Lung (tissue), 12 donors: Measurements from ENCODE around the gene PTPRE. TPM values are rescaled to one million over a fixed set of nuclear protein-coding genes. Genes with fewer than 3 reads are reported as not detected.

Experiments
- ATAC-seq: fragments of 200-7000 bp; cut with Tn5 transposase; one replicate; pipeline ENCODE4 v1.9.1; 2020; ENCODE audit warnings: moderate number of reproducible peaks; ENCODE audit not compliant: insufficient read depth, low FRiP score
- DNase-seq, 3 donors: peaks; one replicate each; pipeline ENCODE4 v3.0.0-alpha.2; 2013 to 2017
- H3K27ac ChIP-seq, 2 donors: one replicate each; pipeline ENCODE4 v1.5.1; 2013; ENCODE audit warnings: mild to moderate bottlenecking in 2 of 2, moderate library complexity in 2 of 2, control low read depth in 1 of 2, inconsistent platforms in 1 of 2, low read depth in 1 of 2, low read length in 1 of 2
- H3K27me3 ChIP-seq, 3 donors: one replicate each; pipeline ENCODE4 v1.5.1; 2013; ENCODE audit warnings: low read length in 2 of 3; ENCODE audit not compliant: control insufficient read depth in 3 of 3, insufficient read depth in 3 of 3
- H3K36me3 ChIP-seq, 4 donors: one replicate each; pipeline ENCODE4 v1.5.1; 2013; ENCODE audit warnings: low read length in 4 of 4, mild to moderate bottlenecking in 1 of 4, moderate library complexity in 1 of 4; ENCODE audit not compliant: control insufficient read depth in 4 of 4, insufficient read depth in 4 of 4
- H3K4me1 ChIP-seq, 5 donors: one replicate each; pipeline ENCODE4 v1.5.1; 2013; ENCODE audit warnings: low read length in 5 of 5, mild to moderate bottlenecking in 2 of 5, moderate library complexity in 1 of 5; ENCODE audit not compliant: control insufficient read depth in 5 of 5, insufficient read depth in 5 of 5
- H3K4me3 ChIP-seq: one replicate; pipeline ENCODE4 v1.5.1; 2013; ENCODE audit warnings: mild to moderate bottlenecking, control low read depth, moderate library complexity
- H3K9ac ChIP-seq, 2 donors: one replicate each; pipeline ENCODE4 v1.5.1; 2013; ENCODE audit warnings: low read length in 2 of 2, control low read depth in 1 of 2; ENCODE audit not compliant: insufficient read depth in 1 of 2
- H3K9me3 ChIP-seq, 4 donors: one replicate each; pipeline ENCODE4 v1.5.1; 2013; ENCODE audit warnings: low read length in 3 of 4, mild to moderate bottlenecking in 1 of 4, moderate library complexity in 1 of 4; ENCODE audit not compliant: control insufficient read depth in 4 of 4, insufficient read depth in 3 of 4
- WGBS, 2 donors: extraction: QIAGEN DNeasy Blood & Tissue Kit; methylation state at CpG; one replicate each; pipeline ENCODE4 v1.1.7; 2013; 5-methylcytosine and 5-hydroxymethylcytosine counted together
- polyA plus RNA-seq, 2 donors: library from polyadenylated mRNA; stranded (reverse); fragments of 200-250 nt; gene quantifications; one replicate each; pipeline ENCODE4 v1.2.1, GENCODE V29; 2013
- total RNA-seq, 2 donors: library from RNA; depleted of rRNA in 1 of 2; stranded (reverse); fragments of >200 nt in 1 of 2; gene quantifications; one replicate each; pipeline ENCODE4 v1.2.1, GENCODE V29; 2014 to 2021
- TF ChIP-seq, protein P1 (sequence below): IDR thresholded peaks from 2 replicates; pipeline ENCODE4 v1.5.1; 2012; ENCODE audit warnings: mild to moderate bottlenecking; ENCODE audit errors: control extremely low read depth, extremely low read depth
- donor health status: control.
- donor health status: control.
- donor health status: Bipolar disorder and iron deficiency.
- donor health status: healthy.
- donor health status: DM: yes; HTN: yes; CAD: no.

The PTPRE gene
- total and polyA plus RNA-seq, 4 donors = 15.5 to 68.7 (median 36.5) TPM

DNA sequence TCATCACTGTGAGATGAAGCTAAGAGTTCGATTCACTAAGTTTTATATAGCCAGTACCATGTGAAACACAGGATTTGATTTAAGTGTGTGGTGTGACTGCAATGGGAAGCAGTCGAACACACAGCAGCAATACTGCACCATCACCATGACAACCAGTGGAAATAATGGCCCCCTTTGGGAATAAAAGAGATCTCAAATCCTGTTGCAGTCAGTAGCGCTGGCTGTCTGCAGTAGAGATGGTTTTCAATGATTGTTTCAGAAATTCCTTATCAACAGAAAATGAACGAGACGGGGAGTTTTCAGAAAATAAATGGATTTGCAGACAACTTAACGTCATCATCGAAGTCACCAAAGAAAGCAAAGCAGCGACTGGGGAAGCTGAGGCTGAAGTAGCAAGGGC lies 91.0 kb downstream of the PTPRE start:
- TF ChIP-seq, protein P1, sequence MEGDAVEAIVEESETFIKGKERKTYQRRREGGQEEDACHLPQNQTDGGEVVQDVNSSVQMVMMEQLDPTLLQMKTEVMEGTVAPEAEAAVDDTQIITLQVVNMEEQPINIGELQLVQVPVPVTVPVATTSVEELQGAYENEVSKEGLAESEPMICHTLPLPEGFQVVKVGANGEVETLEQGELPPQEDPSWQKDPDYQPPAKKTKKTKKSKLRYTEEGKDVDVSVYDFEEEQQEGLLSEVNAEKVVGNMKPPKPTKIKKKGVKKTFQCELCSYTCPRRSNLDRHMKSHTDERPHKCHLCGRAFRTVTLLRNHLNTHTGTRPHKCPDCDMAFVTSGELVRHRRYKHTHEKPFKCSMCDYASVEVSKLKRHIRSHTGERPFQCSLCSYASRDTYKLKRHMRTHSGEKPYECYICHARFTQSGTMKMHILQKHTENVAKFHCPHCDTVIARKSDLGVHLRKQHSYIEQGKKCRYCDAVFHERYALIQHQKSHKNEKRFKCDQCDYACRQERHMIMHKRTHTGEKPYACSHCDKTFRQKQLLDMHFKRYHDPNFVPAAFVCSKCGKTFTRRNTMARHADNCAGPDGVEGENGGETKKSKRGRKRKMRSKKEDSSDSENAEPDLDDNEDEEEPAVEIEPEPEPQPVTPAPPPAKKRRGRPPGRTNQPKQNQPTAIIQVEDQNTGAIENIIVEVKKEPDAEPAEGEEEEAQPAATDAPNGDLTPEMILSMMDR = no peak
- no peak for ATAC-seq
- peaks cover 3 to 12% (median 8%) of the 10 kb centered on the region in 5 donors for H3K4me1 ChIP-seq
- no peak overlapping the region for H3K9ac ChIP-seq
- H3K4me3 ChIP-seq = no peak overlapping the region
- WGBS, 2 donors = 81 to 83% methylated on average over 8 of the region's 8 CpGs
- H3K27ac ChIP-seq = no peak overlapping the region
- H3K36me3 ChIP-seq = no peaks in the 10 kb centered on the region
- no peaks in the 10 kb centered on the region for H3K9me3 ChIP-seq
- H3K27me3 ChIP-seq = peaks cover 0 to 7% (median 0%) of the 10 kb centered on the region in 3 donors
- peak in 2 of 3 donors; percentile 56 to 64 for DNase-seq

DNA sequence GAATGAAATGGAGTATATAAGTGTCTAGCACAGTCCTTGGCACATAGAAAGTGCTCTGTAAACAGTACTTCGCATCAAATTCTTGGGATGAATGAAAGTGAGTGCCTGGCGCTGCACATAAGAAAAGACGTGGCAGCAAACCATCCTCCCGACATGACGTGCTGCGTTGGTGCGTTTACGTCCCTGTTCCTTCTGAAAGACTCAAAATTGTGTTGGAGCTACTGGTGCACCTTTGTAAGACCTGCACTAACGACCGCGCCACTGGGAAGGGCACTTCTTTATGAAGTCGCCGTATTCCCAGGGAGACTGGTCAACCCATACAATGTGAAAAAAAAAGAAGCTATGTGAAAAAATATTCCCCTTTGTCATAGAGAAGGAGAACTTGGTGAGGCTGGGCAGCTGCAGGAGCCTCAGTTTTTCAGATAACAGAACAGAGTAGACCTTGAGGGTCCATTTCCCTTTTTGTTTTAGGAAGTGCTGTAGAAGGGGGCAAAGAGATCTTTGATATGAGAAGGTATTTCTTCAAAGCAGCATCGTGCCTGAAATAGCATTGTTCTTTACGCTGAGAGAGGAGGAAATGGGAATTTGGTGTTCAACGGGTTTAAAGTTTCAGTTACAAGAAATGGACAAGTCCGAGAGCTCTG lies 91.7 kb downstream of the PTPRE start:
- Histone ChIP-seq H3K27ac (no peak overlapping the region), H3K36me3 (no peaks in the 10 kb centered on the region), H3K4me1 (peaks cover 3 to 12% (median 8%) of the 10 kb centered on the region in 5 donors), H3K4me3 (no peak overlapping the region), H3K9me3 (no peaks in the 10 kb centered on the region), H3K27me3 (peaks cover 0 to 7% (median 0%) of the 10 kb centered on the region in 3 donors), H3K9ac (no peak overlapping the region)
- no peak for ATAC-seq
- DNase-seq = no peak
- TF ChIP-seq, protein P1 = no peak
- WGBS, 2 donors = 74 to 78% methylated on average over 17 of the region's 17 CpGs

DNA sequence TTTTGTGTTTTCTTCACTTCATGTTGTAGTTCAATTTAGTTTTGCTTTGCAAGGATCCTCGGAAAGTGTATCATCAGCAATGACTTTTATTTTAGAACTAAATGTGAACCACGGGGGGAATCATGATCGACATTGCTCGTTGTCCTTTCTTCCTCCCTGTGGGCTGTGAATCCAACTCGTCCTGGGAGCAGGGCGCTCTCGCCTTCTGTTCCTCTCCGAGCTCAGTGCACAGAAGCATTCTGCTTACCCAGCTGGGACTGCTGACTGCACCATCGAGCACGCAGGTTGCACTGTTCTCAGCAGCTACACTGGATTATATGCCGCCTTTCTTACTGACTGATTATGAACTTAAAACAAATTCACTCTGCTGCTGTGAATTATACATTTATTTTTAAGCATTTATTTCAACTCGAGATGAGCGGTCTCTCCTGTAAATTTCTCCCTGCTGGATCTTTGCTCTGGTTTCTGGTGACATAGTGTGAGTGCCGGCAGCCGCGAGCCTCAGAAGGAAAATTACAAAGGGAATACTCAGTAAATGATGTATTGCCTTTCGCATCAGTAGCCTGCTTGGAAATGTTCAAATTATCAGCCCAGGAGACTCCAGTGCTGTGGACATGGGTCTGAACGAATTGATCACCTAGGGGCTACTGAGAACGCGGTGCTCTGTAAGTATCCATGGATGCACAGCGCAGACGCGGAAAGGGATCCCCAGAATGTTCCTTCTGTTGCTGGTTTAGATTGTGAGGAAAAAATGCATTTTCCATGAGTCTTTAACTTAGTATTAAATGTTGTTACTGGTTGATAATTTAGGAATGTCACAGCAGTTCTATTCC lies 92.6 kb downstream of the PTPRE start:
- no peaks in the 10 kb centered on the region for H3K36me3 ChIP-seq
- peaks cover 4 to 12% (median 8%) of the 10 kb centered on the region in 5 donors for H3K4me1 ChIP-seq
- ATAC-seq (no peak), DNase-seq (no peak)
- WGBS, 2 donors = 79 to 89% methylated on average over 23 of the region's 23 CpGs
- TF ChIP-seq, protein P1 = no peak
- no peaks in the 10 kb centered on the region for H3K9me3 ChIP-seq
- no peak overlapping the region for H3K9ac ChIP-seq
- peaks cover 0 to 7% (median 0%) of the 10 kb centered on the region in 3 donors for H3K27me3 ChIP-seq
- H3K4me3 ChIP-seq = no peak overlapping the region
- H3K27ac ChIP-seq = no peak overlapping the region
